GM23338 (cell line): ENCODE results near the gene TPP1. TPM values are rescaled to one million over a fixed set of nuclear protein-coding genes. Genes with fewer than 3 reads are reported as not detected.

Experiments used
- ATAC-seq: fragments of 200-7000 bp; cut with Tn5 transposase; 3 replicates; pipeline ENCODE4 v1.9.1; 2020
- DNase-seq: peaks from one replicate; pipeline ENCODE4 v3.0.0-alpha.2; 2015; ENCODE audit warnings: low spot score
- H2AFZ ChIP-seq: fragments of 200-600 bp; sonication (generic); 2 replicates; pipeline ENCODE4 v1.8.0; 2016; ENCODE audit warnings: antibody characterized with exemption, mild to moderate bottlenecking, moderate library complexity
- H3F3A ChIP-seq: fragments of 200-600 bp; sonication (generic); replicated peaks from 2 replicates; pipeline ENCODE4 v1.8.0; 2017; ENCODE audit warnings: antibody characterized with exemption, mixed run types, low read depth
- H3K27ac ChIP-seq: fragments of 200-600 bp; sonication (generic); 2 replicates; pipeline ENCODE4 v1.6.1; 2016; ENCODE audit warnings: low read depth
- H3K27me3 ChIP-seq: fragments of 200-600 bp; sonication (generic); 2 replicates; pipeline ENCODE4 v1.8.0; 2016; ENCODE audit warnings: mild to moderate bottlenecking, mixed run types, moderate library complexity; ENCODE audit not compliant: insufficient read depth
- H3K36me3 ChIP-seq: fragments of 200-600 bp; sonication (generic); 2 replicates; pipeline ENCODE4 v1.8.0; 2016; ENCODE audit warnings: mild to moderate bottlenecking; ENCODE audit not compliant: insufficient read depth
- H3K4me1 ChIP-seq: fragments of 200-600 bp; sonication (generic); 2 replicates; pipeline ENCODE4 v1.8.0; 2016; ENCODE audit warnings: mild to moderate bottlenecking, moderate library complexity; ENCODE audit not compliant: insufficient read depth
- H3K4me2 ChIP-seq: fragments of 200-600 bp; sonication (generic); 2 replicates; pipeline ENCODE4 v1.7.1; 2017; ENCODE audit warnings: mixed run types
- H3K4me3 ChIP-seq: fragments of 200-600 bp; sonication (generic); 2 replicates; pipeline ENCODE4 v1.6.1; 2016; ENCODE audit warnings: mixed run types
- H3K79me2 ChIP-seq: fragments of 200-600 bp; sonication (generic); replicated peaks from 2 replicates; pipeline ENCODE4 v1.8.0; 2017; ENCODE audit warnings: mild to moderate bottlenecking; ENCODE audit not compliant: insufficient read depth
- H3K9me2 ChIP-seq: fragments of 200-600 bp; sonication (generic); 2 replicates; pipeline ENCODE4 v1.8.0; 2017; ENCODE audit not compliant: insufficient read depth
- H4K20me1 ChIP-seq: fragments of 200-600 bp; sonication (generic); replicated peaks from 2 replicates; pipeline ENCODE4 v1.8.0; 2017; ENCODE audit warnings: mild to moderate bottlenecking; ENCODE audit not compliant: insufficient read depth
- H3K27ac Mint-ChIP-seq: 2 replicates; pipeline ENCODE4 v1.8.0; 2020; ENCODE audit warnings: inconsistent platforms, mild to moderate bottlenecking, moderate library complexity, mixed read lengths
- H3K27me3 Mint-ChIP-seq: 3 replicates; pipeline ENCODE4 v1.8.0; 2022; ENCODE audit warnings: low read depth, mild to moderate bottlenecking, moderate library complexity, mixed read lengths, inconsistent platforms; ENCODE audit not compliant: insufficient read depth, poor library complexity
- H3K36me3 Mint-ChIP-seq: 3 replicates; pipeline ENCODE4 v1.8.0; 2021; ENCODE audit warnings: low read depth, mild to moderate bottlenecking, inconsistent platforms, moderate library complexity, mixed read lengths
- H3K4me1 Mint-ChIP-seq: 3 replicates; pipeline ENCODE4 v1.8.0; 2020; ENCODE audit warnings: mild to moderate bottlenecking, inconsistent platforms, mixed read lengths
- H3K4me3 Mint-ChIP-seq: 3 replicates; pipeline ENCODE4 v1.8.0; 2021; ENCODE audit warnings: moderate library complexity, mild to moderate bottlenecking, inconsistent platforms, mixed read lengths
- H3K9me3 Mint-ChIP-seq: 3 replicates; pipeline ENCODE4 v1.8.0; 2020; ENCODE audit warnings: moderate library complexity, mild to moderate bottlenecking, inconsistent platforms, mixed read lengths
- CREB1 ChIP-seq: fragments of 250-450 bp; sonication (Bioruptor Pico); IDR thresholded peaks from 2 replicates; pipeline ENCODE4 v1.5.0; 2020; ENCODE audit warnings: low read depth, mild to moderate bottlenecking, moderate library complexity
- EZH2 ChIP-seq: fragments of 200-600 bp; sonication (generic); IDR thresholded peaks from one replicate; pipeline ENCODE4 v1.8.0; 2017; ENCODE audit warnings: antibody characterized with exemption, mild to moderate bottlenecking, low read depth; ENCODE audit not compliant: unreplicated experiment
- EZH2phosphoT487 ChIP-seq: fragments of 200-600 bp; sonication (generic); IDR thresholded peaks from one replicate; pipeline ENCODE4 v1.8.1; 2018; ENCODE audit warnings: antibody characterized with exemption; ENCODE audit not compliant: unreplicated experiment
- JUNB ChIP-seq: IDR thresholded peaks from one replicate; pipeline ENCODE4 v1.6.1; 2016; ENCODE audit warnings: antibody characterized with exemption; ENCODE audit not compliant: unreplicated experiment
- NANOG ChIP-seq: IDR thresholded peaks from 2 replicates; pipeline ENCODE4 v1.6.1; 2016; ENCODE audit warnings: antibody characterized with exemption, borderline replicate concordance
- POLR2AphosphoS5 ChIP-seq: IDR thresholded peaks from 2 replicates; pipeline ENCODE4 v1.6.1; 2016; ENCODE audit warnings: antibody characterized with exemption, low read depth
- STAT1 ChIP-seq: IDR thresholded peaks from one replicate; pipeline ENCODE4 v1.6.1; 2016; ENCODE audit warnings: antibody characterized with exemption; ENCODE audit not compliant: unreplicated experiment
- ZNF114 ChIP-seq: fragments of 250-450 bp; sonication (Bioruptor Pico); IDR thresholded peaks from 2 replicates; pipeline ENCODE4 v1.5.0; 2020; ENCODE audit warnings: mild to moderate bottlenecking, moderate library complexity
- ZNF331 ChIP-seq: fragments of 250-450 bp; sonication (Bioruptor Pico); IDR thresholded peaks from 2 replicates; pipeline ENCODE4 v1.5.0; 2020; ENCODE audit warnings: low read depth, mild to moderate bottlenecking, moderate library complexity
- polyA plus RNA-seq: library from polyadenylated mRNA; unstranded; fragments of >200 nt; fragmentation: Nextera tagmentation; extraction: Ambion mirVana; gene quantifications from 2 replicates; pipeline ENCODE4 v1.2.1, GENCODE V29; 2016
- total RNA-seq: library from RNA; depleted of rRNA; stranded (reverse); fragments of >200 nt; shearing (Covaris generic); gene quantifications from 2 replicates; pipeline ENCODE4 v1.2.3, GENCODE V29; 2014
- TF ChIP-seq, protein P1 (sequence below): fragments of 250-450 bp; sonication (Bioruptor Pico); IDR thresholded peaks from 2 replicates; pipeline ENCODE4 v1.5.0; 2020; ENCODE audit warnings: mild to moderate bottlenecking, moderate library complexity
- TF ChIP-seq, protein P2 (sequence below), 2 experiments: fragments of 200-600 bp in 1 of 2; sonication (generic) in 1 of 2; conservative IDR thresholded peaks; 2 replicates each; pipeline versions ENCODE4 v1.5.1 to v1.6.1; 2016 to 2017; ENCODE audit warnings: antibody characterized with exemption in 2 of 2, low read depth in 2 of 2, mild to moderate bottlenecking in 2 of 2, moderate library complexity in 1 of 2
- TF ChIP-seq, protein P3 (sequence below): IDR thresholded peaks from 2 replicates; pipeline ENCODE4 v1.6.1; 2016; ENCODE audit warnings: antibody characterized with exemption
- TF ChIP-seq, protein P4 (sequence below): IDR thresholded peaks from one replicate; pipeline ENCODE4 v1.6.1; 2018; ENCODE audit warnings: antibody characterized with exemption; ENCODE audit not compliant: unreplicated experiment

Gene TPP1
- total and polyA plus RNA-seq, 2 experiments from 2014 or later, result 21.7 to 49.7 TPM

DNA sequence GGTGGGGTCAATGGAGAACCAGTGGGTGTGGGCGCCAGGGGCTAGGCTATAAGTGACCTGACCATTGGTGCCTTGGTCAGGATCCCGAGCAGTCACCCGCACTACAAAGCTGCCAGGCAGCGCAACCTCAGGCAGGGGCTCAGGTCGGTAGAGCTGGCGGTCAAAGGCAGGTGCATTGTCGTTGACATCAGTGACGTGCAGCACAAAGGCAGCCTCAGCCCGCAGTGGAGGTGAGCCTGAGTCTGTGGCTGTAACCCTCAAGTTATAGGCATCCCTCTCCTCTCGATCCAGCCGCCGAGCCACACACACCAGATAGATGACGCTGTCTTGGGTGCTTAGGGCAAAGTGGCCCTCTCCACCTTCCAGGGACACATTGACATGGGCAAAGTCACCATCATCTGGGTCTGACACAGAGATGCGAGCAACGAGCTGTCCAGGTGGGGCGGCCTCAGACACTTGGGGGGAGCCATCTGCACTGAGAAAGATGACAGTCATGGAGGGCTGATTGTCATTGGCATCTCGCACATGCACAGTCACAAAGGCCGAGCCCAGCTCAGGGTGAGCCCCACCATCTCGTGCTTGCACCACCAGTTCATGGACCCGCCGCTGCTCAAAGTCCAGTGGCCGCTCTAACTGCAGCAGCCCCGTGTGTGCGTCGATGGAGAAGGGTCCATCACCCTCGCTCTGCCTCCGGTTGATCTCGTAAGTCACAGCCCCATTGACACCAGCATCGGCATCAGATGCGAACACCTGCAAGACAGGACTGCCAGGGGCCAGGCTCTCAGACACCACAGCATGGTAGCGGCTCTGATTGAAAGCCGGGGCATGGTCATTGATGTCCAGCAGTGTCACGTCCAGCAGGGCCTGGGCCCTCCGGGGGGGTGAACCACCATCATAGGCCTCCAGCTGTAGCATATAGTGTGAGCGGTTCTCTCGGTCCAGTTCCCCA, 21.1 kb upstream of the TPP1 start:
- no peak overlapping the region for H2AFZ ChIP-seq
- Mint-ChIP-seq H3K36me3 (no peaks in the 10 kb centered on the region), H3K4me3 (no peak overlapping the region), H3K9me3 (no peaks in the 10 kb centered on the region), H3K27me3 (no peaks in the 10 kb centered on the region), H3K4me1 (no peaks in the 10 kb centered on the region), H3K27ac (no peak overlapping the region)
- no peaks in the 10 kb centered on the region for H3K79me2 ChIP-seq
- TF ChIP-seq STAT1 (no peak), JUNB (no peak), EZH2phosphoT487 (no peak), NANOG (no peak), POLR2AphosphoS5 (no peak), CREB1 (CRISPR knock-in tag) (no peak), ZNF331 (CRISPR knock-in tag) (no peak), EZH2 (no peak), ZNF114 (CRISPR knock-in tag) (no peak)
- TF ChIP-seq, protein P1, sequence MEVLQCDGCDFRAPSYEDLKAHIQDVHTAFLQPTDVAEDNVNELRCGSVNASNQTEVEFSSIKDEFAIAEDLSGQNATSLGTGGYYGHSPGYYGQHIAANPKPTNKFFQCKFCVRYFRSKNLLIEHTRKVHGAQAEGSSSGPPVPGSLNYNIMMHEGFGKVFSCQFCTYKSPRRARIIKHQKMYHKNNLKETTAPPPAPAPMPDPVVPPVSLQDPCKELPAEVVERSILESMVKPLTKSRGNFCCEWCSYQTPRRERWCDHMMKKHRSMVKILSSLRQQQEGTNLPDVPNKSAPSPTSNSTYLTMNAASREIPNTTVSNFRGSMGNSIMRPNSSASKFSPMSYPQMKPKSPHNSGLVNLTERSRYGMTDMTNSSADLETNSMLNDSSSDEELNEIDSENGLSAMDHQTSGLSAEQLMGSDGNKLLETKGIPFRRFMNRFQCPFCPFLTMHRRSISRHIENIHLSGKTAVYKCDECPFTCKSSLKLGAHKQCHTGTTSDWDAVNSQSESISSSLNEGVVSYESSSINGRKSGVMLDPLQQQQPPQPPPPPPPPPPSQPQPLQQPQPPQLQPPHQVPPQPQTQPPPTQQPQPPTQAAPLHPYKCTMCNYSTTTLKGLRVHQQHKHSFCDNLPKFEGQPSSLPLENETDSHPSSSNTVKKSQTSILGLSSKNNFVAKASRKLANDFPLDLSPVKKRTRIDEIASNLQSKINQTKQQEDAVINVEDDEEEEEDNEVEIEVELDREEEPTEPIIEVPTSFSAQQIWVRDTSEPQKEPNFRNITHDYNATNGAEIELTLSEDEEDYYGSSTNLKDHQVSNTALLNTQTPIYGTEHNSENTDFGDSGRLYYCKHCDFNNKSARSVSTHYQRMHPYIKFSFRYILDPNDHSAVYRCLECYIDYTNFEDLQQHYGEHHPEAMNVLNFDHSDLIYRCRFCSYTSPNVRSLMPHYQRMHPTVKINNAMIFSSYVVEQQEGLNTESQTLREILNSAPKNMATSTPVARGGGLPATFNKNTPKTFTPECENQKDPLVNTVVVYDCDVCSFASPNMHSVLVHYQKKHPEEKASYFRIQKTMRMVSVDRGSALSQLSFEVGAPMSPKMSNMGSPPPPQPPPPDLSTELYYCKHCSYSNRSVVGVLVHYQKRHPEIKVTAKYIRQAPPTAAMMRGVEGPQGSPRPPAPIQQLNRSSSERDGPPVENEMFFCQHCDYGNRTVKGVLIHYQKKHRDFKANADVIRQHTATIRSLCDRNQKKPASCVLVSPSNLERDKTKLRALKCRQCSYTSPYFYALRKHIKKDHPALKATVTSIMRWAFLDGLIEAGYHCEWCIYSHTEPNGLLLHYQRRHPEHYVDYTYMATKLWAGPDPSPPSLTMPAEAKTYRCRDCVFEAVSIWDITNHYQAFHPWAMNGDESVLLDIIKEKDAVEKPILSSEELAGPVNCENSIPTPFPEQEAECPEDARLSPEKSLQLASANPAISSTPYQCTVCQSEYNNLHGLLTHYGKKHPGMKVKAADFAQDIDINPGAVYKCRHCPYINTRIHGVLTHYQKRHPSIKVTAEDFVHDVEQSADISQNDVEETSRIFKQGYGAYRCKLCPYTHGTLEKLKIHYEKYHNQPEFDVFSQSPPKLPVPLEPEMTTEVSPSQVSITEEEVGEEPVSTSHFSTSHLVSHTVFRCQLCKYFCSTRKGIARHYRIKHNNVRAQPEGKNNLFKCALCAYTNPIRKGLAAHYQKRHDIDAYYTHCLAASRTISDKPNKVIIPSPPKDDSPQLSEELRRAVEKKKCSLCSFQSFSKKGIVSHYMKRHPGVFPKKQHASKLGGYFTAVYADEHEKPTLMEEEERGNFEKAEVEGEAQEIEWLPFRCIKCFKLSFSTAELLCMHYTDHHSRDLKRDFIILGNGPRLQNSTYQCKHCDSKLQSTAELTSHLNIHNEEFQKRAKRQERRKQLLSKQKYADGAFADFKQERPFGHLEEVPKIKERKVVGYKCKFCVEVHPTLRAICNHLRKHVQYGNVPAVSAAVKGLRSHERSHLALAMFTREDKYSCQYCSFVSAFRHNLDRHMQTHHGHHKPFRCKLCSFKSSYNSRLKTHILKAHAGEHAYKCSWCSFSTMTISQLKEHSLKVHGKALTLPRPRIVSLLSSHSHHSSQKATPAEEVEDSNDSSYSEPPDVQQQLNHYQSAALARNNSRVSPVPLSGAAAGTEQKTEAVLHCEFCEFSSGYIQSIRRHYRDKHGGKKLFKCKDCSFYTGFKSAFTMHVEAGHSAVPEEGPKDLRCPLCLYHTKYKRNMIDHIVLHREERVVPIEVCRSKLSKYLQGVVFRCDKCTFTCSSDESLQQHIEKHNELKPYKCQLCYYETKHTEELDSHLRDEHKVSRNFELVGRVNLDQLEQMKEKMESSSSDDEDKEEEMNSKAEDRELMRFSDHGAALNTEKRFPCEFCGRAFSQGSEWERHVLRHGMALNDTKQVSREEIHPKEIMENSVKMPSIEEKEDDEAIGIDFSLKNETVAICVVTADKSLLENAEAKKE (CRISPR knock-in tag), result no peak
- TF ChIP-seq, protein P2, sequence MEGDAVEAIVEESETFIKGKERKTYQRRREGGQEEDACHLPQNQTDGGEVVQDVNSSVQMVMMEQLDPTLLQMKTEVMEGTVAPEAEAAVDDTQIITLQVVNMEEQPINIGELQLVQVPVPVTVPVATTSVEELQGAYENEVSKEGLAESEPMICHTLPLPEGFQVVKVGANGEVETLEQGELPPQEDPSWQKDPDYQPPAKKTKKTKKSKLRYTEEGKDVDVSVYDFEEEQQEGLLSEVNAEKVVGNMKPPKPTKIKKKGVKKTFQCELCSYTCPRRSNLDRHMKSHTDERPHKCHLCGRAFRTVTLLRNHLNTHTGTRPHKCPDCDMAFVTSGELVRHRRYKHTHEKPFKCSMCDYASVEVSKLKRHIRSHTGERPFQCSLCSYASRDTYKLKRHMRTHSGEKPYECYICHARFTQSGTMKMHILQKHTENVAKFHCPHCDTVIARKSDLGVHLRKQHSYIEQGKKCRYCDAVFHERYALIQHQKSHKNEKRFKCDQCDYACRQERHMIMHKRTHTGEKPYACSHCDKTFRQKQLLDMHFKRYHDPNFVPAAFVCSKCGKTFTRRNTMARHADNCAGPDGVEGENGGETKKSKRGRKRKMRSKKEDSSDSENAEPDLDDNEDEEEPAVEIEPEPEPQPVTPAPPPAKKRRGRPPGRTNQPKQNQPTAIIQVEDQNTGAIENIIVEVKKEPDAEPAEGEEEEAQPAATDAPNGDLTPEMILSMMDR (conservative IDR thresholded peaks at IDR 0.05; ENCODE audit: low read depth in 2 of 2), result no peak
- TF ChIP-seq, protein P3, sequence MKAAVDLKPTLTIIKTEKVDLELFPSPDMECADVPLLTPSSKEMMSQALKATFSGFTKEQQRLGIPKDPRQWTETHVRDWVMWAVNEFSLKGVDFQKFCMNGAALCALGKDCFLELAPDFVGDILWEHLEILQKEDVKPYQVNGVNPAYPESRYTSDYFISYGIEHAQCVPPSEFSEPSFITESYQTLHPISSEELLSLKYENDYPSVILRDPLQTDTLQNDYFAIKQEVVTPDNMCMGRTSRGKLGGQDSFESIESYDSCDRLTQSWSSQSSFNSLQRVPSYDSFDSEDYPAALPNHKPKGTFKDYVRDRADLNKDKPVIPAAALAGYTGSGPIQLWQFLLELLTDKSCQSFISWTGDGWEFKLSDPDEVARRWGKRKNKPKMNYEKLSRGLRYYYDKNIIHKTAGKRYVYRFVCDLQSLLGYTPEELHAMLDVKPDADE, result no peak
- TF ChIP-seq, protein P4, sequence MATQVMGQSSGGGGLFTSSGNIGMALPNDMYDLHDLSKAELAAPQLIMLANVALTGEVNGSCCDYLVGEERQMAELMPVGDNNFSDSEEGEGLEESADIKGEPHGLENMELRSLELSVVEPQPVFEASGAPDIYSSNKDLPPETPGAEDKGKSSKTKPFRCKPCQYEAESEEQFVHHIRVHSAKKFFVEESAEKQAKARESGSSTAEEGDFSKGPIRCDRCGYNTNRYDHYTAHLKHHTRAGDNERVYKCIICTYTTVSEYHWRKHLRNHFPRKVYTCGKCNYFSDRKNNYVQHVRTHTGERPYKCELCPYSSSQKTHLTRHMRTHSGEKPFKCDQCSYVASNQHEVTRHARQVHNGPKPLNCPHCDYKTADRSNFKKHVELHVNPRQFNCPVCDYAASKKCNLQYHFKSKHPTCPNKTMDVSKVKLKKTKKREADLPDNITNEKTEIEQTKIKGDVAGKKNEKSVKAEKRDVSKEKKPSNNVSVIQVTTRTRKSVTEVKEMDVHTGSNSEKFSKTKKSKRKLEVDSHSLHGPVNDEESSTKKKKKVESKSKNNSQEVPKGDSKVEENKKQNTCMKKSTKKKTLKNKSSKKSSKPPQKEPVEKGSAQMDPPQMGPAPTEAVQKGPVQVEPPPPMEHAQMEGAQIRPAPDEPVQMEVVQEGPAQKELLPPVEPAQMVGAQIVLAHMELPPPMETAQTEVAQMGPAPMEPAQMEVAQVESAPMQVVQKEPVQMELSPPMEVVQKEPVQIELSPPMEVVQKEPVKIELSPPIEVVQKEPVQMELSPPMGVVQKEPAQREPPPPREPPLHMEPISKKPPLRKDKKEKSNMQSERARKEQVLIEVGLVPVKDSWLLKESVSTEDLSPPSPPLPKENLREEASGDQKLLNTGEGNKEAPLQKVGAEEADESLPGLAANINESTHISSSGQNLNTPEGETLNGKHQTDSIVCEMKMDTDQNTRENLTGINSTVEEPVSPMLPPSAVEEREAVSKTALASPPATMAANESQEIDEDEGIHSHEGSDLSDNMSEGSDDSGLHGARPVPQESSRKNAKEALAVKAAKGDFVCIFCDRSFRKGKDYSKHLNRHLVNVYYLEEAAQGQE, result no peak
- 0 out of 2 replicates have a peak, but pooled peaks cover 7% of the 10 kb centered on the region for H3K9me2 ChIP-seq
- no peak overlapping the region for H3K4me2 ChIP-seq
- no peaks in the 10 kb centered on the region for H3K4me1 ChIP-seq
- no peak overlapping the region for H3K27ac ChIP-seq
- ATAC-seq (no peak), DNase-seq (no peak)
- no peaks in the 10 kb centered on the region for H3K36me3 ChIP-seq
- H3K4me3 ChIP-seq, result no peak overlapping the region
- H3K27me3 ChIP-seq, result no peaks in the 10 kb centered on the region
- H3F3A ChIP-seq, result no peaks in the 10 kb centered on the region
- H4K20me1 ChIP-seq, result no peaks in the 10 kb centered on the region
